ENCODE measurements around the gene LFNG.

LFNG gene

DNA sequence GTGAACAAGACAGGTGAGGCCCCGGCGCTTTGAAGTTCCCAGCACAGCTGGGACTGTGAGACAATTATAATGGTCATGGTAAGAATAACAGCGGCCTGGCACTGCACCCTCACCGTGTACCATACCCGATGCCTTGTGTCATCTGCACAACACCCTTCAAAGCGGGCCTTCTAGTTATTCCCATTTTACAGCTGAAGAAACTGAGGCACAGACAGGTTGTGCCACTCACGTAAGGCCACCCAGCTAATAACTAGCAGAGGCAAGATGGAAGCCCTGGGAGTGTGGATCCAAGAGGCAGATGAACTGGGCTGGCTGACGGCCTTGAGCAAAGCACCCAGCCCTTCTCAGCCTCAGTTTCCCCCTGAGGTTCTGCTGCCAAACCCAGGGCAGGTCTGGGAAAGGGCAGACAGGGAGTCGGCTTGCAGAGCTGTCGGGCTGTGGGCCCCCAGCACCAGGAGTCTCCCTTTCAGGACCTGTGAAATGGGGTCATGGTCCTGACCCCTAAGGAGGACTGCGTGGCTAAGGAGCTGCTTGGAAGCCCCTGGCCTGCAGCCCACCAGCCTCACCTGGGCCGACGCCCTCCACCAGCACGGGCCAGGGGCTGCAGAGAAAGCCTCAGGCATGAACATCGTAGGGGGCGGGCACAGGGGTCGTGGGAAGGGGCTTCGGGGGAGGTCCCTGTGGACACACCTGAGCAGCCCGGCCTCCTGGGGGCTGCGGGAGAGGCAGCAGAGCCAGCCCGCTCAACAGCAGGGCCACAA lies 15.3 kb upstream of the LFNG start:
- no peak for DNase-seq

GRCh38 chr7:2504889-2505375 lies 14.6 kb upstream of the LFNG start:
- no peak for DNase-seq

DNA sequence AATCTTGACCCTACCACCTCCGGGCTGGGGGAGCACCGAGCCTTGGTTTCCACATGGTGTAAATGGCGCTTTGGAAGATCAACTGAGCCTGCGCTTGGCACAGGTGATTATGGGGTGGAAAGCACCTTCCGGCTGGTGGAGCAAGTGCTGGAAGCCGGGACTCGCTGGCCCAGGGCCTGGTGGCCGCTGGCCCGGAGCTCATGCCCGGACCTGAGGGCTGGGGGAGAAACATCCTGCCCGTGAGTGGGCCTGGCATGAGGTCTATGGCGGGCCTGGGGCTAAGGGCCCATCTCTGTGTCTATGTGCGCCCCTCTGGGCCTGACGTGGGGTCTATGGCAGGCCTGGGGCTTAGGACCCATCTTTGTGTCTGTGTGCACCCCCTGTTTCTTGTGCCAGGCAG lies 14.2 kb upstream of the LFNG start:
- DNase-seq: no peak

DNA sequence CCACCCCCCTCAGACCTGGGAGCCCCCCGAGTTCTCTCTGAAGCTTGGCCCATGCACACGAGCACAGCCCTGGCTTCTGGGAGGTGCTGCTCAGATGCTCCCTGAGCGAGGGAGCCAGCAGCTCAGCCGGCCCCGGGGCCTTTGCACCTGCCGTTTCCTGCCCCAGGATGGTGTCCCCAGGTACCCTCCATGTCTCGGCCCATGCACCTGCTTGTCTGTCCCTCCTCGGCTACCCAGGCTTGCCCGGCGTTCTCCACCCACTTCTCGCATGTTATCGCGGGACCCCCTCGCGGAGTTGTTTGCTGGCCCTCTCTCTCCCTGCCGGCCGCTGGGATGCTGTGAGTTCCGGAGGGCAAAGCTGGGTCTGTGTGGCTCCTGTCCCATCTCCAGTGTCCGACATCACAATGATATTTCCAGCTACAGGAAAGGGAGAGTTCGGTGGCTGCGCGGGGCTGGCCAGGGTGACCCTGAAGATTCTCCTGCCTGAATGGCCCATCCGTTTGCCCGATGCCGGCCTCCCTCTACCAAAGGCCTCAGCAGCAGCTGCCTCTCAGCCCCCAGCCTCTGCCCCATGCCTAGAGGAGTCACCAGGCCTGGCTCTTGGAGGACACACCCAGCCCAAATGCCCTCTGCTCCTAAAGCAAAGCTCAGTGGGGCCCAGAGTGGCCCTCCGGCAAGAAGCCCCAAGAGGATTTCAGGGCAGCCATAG lies 12.2 kb upstream of the LFNG start:
- no peak for DNase-seq

DNA sequence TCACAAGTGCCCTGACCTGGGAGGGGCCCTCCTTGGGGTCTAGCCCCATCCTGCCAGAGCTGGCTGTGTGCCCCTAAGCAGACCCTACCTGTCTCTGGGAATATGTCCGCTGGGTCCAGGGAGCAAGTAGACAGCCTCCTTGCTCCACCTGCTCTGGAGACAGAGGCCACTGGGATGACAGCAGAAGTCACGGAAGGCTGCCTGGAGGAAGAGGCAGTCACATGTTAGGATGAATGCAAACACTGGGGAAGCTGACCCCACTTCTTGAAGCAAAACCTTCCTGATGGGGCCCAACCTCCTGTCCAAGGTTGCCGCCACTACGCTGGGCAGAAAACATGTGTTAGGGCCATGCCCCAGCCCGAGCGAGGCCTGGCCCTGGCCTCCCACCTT lies 11.7 kb upstream of the LFNG start:
- DNase-seq: no peak

GRCh38 chr7:2508327-2509215 lies 11.0 kb upstream of the LFNG start:
- DNase-seq: peak; percentile 55

DNA sequence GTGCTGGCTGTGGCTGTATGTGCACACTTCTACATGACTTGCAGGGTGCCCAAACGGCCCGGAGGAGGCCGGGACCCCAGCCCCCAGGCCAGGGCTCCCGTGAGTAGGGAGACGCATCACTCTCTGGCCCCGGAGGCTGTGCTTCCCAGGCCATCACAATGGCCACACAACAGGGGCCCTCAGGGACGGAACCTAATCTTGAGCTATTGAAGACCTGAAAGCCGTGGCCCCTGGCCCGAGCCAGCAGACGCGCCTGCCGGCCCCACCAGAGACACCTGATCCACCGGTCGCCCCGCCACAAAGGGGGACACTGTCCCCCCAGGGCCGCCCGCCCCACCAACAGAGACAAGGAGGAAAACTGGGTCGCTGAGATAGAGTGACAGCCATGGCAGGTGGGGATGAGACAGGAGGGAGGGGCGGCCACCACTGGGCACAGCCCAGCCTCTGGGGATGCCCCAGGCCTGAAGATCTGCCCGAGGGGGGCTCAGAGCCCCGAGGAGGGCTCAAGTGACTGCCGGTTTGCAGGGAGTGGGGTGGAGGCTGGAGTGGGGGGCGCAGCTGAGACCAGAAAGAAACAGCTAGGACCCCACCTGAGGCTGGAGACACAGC lies 10.2 kb upstream of the LFNG start:
- no peak for DNase-seq

DNA sequence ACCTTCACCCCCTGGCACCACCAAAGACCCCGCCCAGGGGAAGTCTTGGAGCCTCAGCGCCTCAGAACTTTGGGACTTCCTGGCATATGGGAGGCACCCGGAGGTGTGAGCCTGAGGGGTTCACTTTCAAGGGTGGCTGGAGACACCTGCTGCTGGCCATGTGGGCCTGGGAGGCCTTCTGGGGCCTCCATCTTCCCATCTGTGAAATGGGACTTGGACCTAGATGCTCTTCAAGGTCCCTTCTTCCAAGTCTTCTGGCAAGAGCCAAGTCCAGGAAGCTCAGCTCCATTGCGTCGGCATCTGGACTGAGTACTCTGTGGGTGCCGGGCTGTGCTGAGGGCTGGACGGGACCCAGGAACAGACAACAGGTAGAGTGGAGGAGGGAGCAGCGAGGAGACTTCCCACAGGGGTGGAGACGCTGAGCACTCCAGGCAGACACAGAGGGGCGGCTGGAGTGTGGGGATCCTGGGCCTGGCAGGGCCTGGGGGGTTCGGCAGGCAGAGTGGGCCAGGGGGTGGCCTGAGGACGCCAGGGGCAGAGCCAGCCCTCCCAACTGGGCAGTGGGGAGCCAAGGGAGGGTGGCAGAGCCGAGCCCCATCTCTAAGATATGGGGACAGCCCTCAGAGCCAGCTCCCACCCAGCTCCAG lies 9.3 kb upstream of the LFNG start:
- no peak for DNase-seq

DNA sequence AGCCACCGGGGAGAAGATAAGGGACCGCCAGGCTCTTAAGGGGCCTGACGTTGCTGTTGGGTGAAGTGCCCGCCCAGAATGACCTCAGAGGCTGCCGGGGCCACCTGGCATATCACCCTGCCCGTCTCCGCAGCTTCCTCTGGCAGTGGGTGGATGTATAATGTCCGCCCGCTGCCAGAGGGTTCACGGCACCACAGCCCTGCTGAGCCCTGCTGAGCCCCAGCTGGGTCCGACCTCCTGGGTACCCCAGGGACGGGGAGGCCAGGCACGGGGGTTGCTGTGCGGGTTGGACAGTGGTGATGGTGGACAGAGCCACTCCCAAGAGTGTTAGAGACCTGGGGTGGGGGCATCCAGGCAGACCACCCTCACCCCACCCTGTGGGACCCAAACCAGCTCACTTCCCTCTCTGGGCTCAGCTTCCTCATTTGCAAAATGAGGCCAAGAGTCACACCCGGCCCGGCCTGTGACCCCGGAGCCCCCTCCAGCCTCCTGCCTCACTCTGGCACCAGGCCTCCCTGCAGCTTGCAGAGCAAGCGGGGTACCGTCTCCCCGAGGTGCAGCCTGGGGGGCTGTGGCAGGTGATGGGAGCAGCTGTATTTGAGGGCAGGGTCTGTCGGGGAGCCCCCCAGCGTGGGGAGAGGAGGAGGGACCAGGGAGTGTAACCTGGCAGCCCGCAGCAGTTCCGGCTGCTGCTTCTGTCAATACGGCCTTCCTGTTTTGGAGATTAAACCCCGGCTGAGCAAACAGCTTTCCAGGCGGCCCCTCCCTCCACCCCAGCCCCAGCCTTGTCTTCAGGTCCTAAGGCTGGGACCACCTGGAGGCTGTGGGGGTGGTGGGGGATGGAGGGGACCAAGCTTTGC lies 8.4 kb upstream of the LFNG start:
- no peak for DNase-seq

DNA sequence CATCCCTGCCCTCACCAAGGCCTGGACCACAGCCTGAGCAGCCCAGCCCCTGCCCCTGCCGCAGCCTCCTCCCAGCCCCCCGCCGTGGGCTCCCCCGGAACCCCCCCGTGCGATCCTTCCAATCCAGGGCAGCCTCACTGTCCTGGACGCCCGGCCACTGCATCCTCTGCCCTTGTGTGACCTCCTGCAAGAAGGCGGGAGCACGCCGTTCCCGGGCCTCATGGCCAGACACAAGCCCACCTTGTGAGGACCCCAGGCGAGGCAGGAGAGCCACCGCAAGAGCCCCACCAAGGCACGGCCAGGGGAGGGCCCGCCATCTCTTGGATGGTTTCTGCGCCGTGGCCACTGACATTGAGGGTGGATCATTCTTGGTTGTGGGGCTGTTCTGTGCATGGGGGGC lies 7.8 kb upstream of the LFNG start:
- DNase-seq: no peak

DNA sequence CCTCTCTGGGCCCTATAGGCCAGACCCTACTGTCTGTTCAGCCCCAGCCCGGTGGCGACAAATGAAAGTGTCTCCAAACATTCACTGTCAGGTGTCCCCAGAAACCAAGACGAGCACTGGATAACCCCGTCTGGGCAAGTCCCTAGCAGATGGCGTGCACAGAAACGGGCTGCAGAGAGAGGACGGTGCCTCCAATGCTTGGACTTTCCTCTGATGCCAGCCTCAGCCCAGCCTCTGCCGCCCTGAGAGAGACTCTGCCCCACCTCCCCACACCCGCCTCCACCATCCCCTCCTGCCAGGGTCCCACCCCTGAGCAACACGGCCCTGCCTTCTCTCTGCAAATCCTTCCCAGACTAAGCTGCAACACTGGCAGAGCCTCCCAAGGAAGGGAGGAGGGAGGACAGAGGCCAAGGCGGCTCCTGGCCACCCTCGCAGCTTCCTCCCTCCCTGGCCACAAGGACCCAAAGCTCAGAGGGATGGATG lies 7.4 kb upstream of the LFNG start:
- no peak for DNase-seq

GRCh38 chr7:2512713-2513112 lies 6.9 kb upstream of the LFNG start:
- DNase-seq: no peak

DNA sequence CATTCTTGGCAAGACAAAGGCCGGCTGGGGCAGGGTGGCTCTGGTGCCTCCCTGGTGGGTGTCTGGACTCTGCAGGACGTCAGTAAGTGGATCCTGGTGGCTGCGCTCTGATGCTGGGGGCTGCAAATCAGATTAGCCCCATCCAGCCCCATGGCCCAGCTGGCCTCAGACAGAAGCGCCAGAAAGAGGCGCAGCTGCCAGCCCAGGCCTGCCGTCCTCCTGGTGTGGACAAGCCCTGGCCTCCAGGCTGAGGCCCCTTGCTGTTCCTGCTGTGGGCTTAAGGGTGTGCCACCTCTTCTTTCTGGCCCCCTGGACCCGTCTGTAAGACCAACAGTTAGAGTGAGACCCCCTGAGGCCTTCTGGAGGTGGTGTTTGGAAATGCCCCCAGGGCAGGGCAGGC lies 5.9 kb upstream of the LFNG start:
- no peak for DNase-seq

GRCh38 chr7:2514473-2515423 lies 4.8 kb upstream of the LFNG start:
- no peak for DNase-seq

- DNase-seq: no peak
These were observed 4.0 kb upstream of the LFNG start for GRCh38 chr7:2515424-2516193.

DNA sequence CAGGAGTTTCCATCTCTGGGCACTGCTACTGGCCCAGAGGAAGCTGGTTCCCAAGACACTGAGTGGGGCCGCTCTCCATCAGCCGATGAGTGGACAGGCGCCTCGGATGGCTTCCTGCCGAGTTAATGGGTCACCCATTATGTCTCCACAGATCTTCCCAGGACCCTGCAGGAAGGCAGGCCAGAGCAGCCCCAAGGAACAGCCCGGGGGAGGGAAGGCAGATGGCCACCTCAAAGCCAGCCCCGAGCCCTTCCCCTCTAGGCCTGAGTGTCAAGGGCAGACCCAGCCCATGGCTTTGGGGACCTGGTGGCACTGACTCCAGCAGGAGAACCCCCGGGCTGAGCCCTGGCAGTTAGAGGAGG lies 3.4 kb upstream of the LFNG start:
- no peak for DNase-seq

- DNase-seq: no peak
These were observed 2.5 kb upstream of the LFNG start for GRCh38 chr7:2517026-2517425.

- no peak for DNase-seq
These were observed 1.7 kb upstream of the LFNG start for GRCh38 chr7:2517678-2518507.

GRCh38 chr7:2518737-2519118 lies 846 bp upstream of the LFNG start:
- no peak for DNase-seq
